ENCODE data around the gene CDK1.
A peak's percentile ranks its signal among the peaks of the same experiment; 100 is the strongest.

CDK1 gene

GRCh38 chr10:60778214-60778970 is at the start of gene CDK1:
Gene CDK1, plus strand, starts transcription at chr10:60778478. Its CDS starts 1,688 bp downstream, at chr10:60780166.
- TF ChIP-seq EZH2 (optimal IDR thresholded peaks at IDR 0.05; ENCODE audit: low read depth, low read length) (no peak), CTCF (IDR thresholded peaks at IDR 0.05; ENCODE audit: low read length) (no peak), EZH2phosphoT487 (IDR thresholded peaks at IDR 0.05; ENCODE audit: low read length) (no peak)
- H4K20me1 ChIP-seq (ENCODE audit: insufficient read depth, low read length): peaks cover 5% of the 10 kb centered on the region; the same call in 1 of the 2 replicates
- H3K9ac ChIP-seq (ENCODE audit: low read length): peak within 1 kb of the TSS; percentile 83
- DNase-seq: peak; percentile 98
- H3K9me3 ChIP-seq (replicated peaks; ENCODE audit: insufficient read depth, low read length): no peaks in the 10 kb centered on the region
- no peaks in the 10 kb centered on the region for H3F3A ChIP-seq (ENCODE audit: insufficient read depth, low read length)
- H3K27me3 ChIP-seq (replicated peaks; ENCODE audit: insufficient read depth, low read length): no peaks in the 10 kb centered on the region
- H3K9me2 ChIP-seq (replicated peaks; ENCODE audit: insufficient read depth, low read length): no peaks in the 10 kb centered on the region
- peaks cover 5% of the 10 kb centered on the region for H3K4me1 ChIP-seq (ENCODE audit: low read length)
- H2AFZ ChIP-seq (ENCODE audit: low read length): peak within 1 kb of the TSS; percentile 66
- peaks cover 51% of the 10 kb centered on the region for H3K79me2 ChIP-seq (ENCODE audit: low read length)
- peak within 1 kb of the TSS; percentile 90 for H3K4me3 ChIP-seq (ENCODE audit: low read length)
- H3K4me2 ChIP-seq (ENCODE audit: low read depth, low read length): peak within 1 kb of the TSS; percentile 65
- H3K36me3 ChIP-seq (replicated peaks; ENCODE audit: insufficient read depth, low read length): peaks cover 15% of the 10 kb centered on the region
- peak within 1 kb of the TSS; percentile 76 for H3K27ac ChIP-seq (ENCODE audit: low read length)

DNA sequence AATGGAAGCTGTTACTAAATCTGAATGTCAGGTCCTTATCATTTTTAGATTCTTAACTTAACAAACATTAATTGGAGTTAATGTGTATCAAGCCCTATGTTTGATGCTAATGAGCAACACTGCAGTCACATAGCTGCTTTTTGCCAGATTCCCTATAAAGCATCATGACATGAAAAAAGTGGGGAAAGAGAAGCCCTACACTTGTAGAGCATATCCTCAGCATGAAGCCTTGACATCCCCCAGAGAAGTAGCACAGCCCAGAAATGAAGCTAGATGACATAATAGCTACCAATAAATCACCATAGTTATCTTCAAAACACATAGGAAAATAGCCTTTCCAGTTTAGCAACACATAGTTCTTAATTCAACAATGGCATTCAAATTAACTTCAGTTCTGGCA is 49.2 kb upstream of the CDK1 start:
- Histone ChIP-seq H3K27me3 (replicated peaks; ENCODE audit: insufficient read depth, low read length) (peaks cover 33% of the 10 kb centered on the region), H3K9me3 (replicated peaks; ENCODE audit: insufficient read depth, low read length) (no peaks in the 10 kb centered on the region), H3K9me2 (replicated peaks; ENCODE audit: insufficient read depth, low read length) (no peaks in the 10 kb centered on the region), H3K79me2 (ENCODE audit: low read length) (no peaks in the 10 kb centered on the region), H3K9ac (ENCODE audit: low read length) (no peak overlapping the region), H3K36me3 (replicated peaks; ENCODE audit: insufficient read depth, low read length) (no peaks in the 10 kb centered on the region), H4K20me1 (ENCODE audit: insufficient read depth, low read length) (no peaks in the 10 kb centered on the region), H3F3A (ENCODE audit: insufficient read depth, low read length) (peaks cover 12% of the 10 kb centered on the region; the same call in 1 of the 2 replicates), H3K27ac (ENCODE audit: low read length) (no peak overlapping the region), H3K4me1 (ENCODE audit: low read length) (peaks cover 13% of the 10 kb centered on the region), H2AFZ (ENCODE audit: low read length) (no peak overlapping the region), H3K4me2 (ENCODE audit: low read depth, low read length) (no peak overlapping the region), H3K4me3 (ENCODE audit: low read length) (no peak overlapping the region)
- DNase-seq: no peak
- TF ChIP-seq EZH2phosphoT487 (IDR thresholded peaks at IDR 0.05; ENCODE audit: low read length) (no peak), EZH2 (optimal IDR thresholded peaks at IDR 0.05; ENCODE audit: low read depth, low read length) (no peak), CTCF (IDR thresholded peaks at IDR 0.05; ENCODE audit: low read length) (no peak)

DNA sequence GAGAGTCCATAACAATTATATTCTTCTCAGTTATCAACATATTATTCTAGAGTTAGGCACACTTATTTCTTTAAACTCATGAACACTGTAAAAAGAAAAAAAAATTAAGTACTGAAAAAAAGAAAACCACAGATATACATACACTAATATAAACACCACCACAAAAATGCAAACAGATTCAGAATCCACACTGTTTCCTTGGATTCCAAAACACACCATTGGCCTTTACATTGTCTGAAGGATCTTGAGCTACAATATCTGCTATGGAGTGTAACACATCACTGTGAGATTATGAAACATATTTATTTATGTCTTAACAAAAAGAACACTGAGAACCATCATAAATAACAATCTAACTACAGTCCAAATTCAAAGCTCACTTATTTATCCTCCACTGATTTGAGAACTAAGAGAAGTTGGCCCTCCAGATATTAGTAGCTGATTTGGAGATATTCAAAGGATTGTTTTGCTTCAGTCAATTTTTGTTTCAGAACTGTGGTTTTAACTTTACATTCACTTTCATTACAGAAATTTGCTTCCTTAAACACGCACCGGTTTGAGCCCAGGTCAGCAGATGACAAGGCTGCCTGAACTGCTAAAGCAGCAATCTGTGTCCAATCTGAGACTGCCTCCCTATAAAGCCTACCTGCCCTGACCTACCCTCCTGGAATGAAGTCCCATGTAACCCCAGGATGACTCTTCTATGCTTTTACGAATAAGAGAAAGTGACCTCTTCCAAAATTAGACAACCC is 47.0 kb upstream of the CDK1 start:
- TF ChIP-seq EZH2 (optimal IDR thresholded peaks at IDR 0.05; ENCODE audit: low read depth, low read length) (no peak), EZH2phosphoT487 (IDR thresholded peaks at IDR 0.05; ENCODE audit: low read length) (no peak), CTCF (IDR thresholded peaks at IDR 0.05; ENCODE audit: low read length) (no peak)
- H3F3A ChIP-seq (ENCODE audit: insufficient read depth, low read length): peaks cover 12% of the 10 kb centered on the region; the same call in 1 of the 2 replicates
- H3K27me3 ChIP-seq (replicated peaks; ENCODE audit: insufficient read depth, low read length): peaks cover 53% of the 10 kb centered on the region
- H3K36me3 ChIP-seq (replicated peaks; ENCODE audit: insufficient read depth, low read length): no peaks in the 10 kb centered on the region
- H3K9ac ChIP-seq (ENCODE audit: low read length): no peak overlapping the region
- H2AFZ ChIP-seq (ENCODE audit: low read length): no peak overlapping the region
- H3K27ac ChIP-seq (ENCODE audit: low read length): no peak overlapping the region
- H3K9me2 ChIP-seq (replicated peaks; ENCODE audit: insufficient read depth, low read length): no peaks in the 10 kb centered on the region
- peak overlapping the region; percentile 69 for H3K4me3 ChIP-seq (ENCODE audit: low read length)
- DNase-seq: peak; percentile 79
- no peaks in the 10 kb centered on the region for H4K20me1 ChIP-seq (ENCODE audit: insufficient read depth, low read length)
- no peaks in the 10 kb centered on the region for H3K9me3 ChIP-seq (replicated peaks; ENCODE audit: insufficient read depth, low read length)
- peaks cover 13% of the 10 kb centered on the region for H3K4me1 ChIP-seq (ENCODE audit: low read length)
- no peaks in the 10 kb centered on the region for H3K79me2 ChIP-seq (ENCODE audit: low read length)
- H3K4me2 ChIP-seq (ENCODE audit: low read depth, low read length): peak overlapping the region; percentile 98
